NT2/D1 (cell line): ENCODE measurements around the gene SPOCK1.

Experiments used
- DNase-seq: peaks from one replicate; pipeline ENCODE4 v3.0.0-alpha.2; 2011; ENCODE audit warnings: low read depth, low spot score
- H3K27me3 ChIP-seq: 2 replicates; pipeline ENCODE4 v1.6.0; 2011; ENCODE audit warnings: mild to moderate bottlenecking; ENCODE audit not compliant: insufficient read length, insufficient read depth
- H3K36me3 ChIP-seq: 2 replicates; pipeline ENCODE4 v1.6.1; 2011; ENCODE audit warnings: mild to moderate bottlenecking, low read length, mixed read lengths; ENCODE audit not compliant: insufficient read depth, insufficient read length
- H3K4me1 ChIP-seq: 2 replicates; pipeline ENCODE4 v1.5.1; 2011; ENCODE audit not compliant: insufficient read depth, insufficient read length
- H3K4me3 ChIP-seq: 2 replicates; pipeline ENCODE4 v1.5.1; 2011; ENCODE audit warnings: low read depth; ENCODE audit not compliant: insufficient read length
- H3K9ac ChIP-seq: 2 replicates; pipeline ENCODE4 v1.6.0; 2011; ENCODE audit warnings: low read depth; ENCODE audit not compliant: insufficient read length
- H3K9me3 ChIP-seq: 2 replicates; pipeline ENCODE4 v1.5.1; 2011; ENCODE audit warnings: mild to moderate bottlenecking, low read length; ENCODE audit not compliant: insufficient read depth
- SUZ12 ChIP-seq: IDR thresholded peaks from 2 replicates; pipeline ENCODE4 v1.6.1; 2011; ENCODE audit not compliant: insufficient read length, insufficient read depth; ENCODE audit errors: extremely low read depth
- YY1 ChIP-seq: IDR thresholded peaks from 2 replicates; pipeline ENCODE4 v1.6.1; 2011; ENCODE audit not compliant: insufficient read length, insufficient read depth
- ZNF274 ChIP-seq: IDR thresholded peaks from 2 replicates; pipeline ENCODE4 v1.6.1; 2011; ENCODE audit warnings: mild to moderate bottlenecking, low read depth, low read length

Gene SPOCK1

GRCh38 chr5:137432376-137432775, 66.8 kb downstream of the SPOCK1 start:
- no peak for DNase-seq
- Histone ChIP-seq H3K9me3 (no peaks in the 10 kb centered on the region), H3K36me3 (no peaks in the 10 kb centered on the region)

DNA sequence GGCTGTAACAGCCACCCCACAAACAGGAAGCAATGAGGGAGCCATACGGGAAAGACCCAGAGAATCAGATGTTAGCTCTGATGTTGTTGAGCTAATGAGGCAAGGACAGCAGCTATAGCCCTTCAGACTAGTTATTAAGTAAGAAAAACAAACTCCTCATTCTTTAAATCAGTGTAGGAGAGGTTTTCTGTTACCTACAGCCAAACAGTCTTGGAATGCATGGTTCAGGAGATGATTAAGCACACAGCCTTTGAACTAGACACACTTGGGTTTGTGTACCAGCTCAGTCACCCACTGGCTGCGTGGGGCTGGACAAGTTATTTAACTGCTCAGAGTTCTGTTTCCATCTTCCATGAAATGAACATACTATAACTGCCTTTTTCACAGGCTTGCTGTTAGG, 68.1 kb downstream of the SPOCK1 start:
- no peaks in the 10 kb centered on the region for H3K36me3 ChIP-seq
- DNase-seq: no peak
- TF ChIP-seq SUZ12 (no peak), ZNF274 (no peak), YY1 (no peak)
- no peaks in the 10 kb centered on the region for H3K27me3 ChIP-seq
- no peak overlapping the region for H3K9ac ChIP-seq
- H3K4me3 ChIP-seq: no peak overlapping the region
- no peaks in the 10 kb centered on the region for H3K4me1 ChIP-seq
- H3K9me3 ChIP-seq: no peaks in the 10 kb centered on the region

More at GRCh38 chr5:137432376-137432775, 66.8 kb downstream of the SPOCK1 start:
- no peaks in the 10 kb centered on the region for H3K4me1 ChIP-seq
- no peak overlapping the region for H3K4me3 ChIP-seq
- no peak overlapping the region for H3K9ac ChIP-seq
- no peak for TF ChIP-seq SUZ12
- H3K27me3 ChIP-seq: no peaks in the 10 kb centered on the region

- Histone ChIP-seq H3K4me1 (no peaks in the 10 kb centered on the region), H3K9ac (no peak overlapping the region), H3K9me3 (no peaks in the 10 kb centered on the region), H3K4me3 (no peak overlapping the region), H3K27me3 (no peaks in the 10 kb centered on the region), H3K36me3 (no peaks in the 10 kb centered on the region)
- no peak for TF ChIP-seq ZNF274
- TF ChIP-seq YY1: no peak
- no peak for TF ChIP-seq SUZ12
- no peak for DNase-seq
These were observed 83.9 kb downstream of the SPOCK1 start for GRCh38 chr5:137415231-137415681.

- no peaks in the 10 kb centered on the region for H3K27me3 ChIP-seq
- H3K4me3 ChIP-seq: no peak overlapping the region
- no peak for TF ChIP-seq ZNF274
- no peak for TF ChIP-seq YY1
- no peak for TF ChIP-seq SUZ12
- H3K36me3 ChIP-seq: no peaks in the 10 kb centered on the region
- no peaks in the 10 kb centered on the region for H3K4me1 ChIP-seq
- H3K9ac ChIP-seq: no peak overlapping the region
- no peak for DNase-seq
- no peaks in the 10 kb centered on the region for H3K9me3 ChIP-seq
These were observed 84.9 kb downstream of the SPOCK1 start for GRCh38 chr5:137414112-137414755.

GRCh38 chr5:137412136-137412535, 87.0 kb downstream of the SPOCK1 start:
- H3K4me3 ChIP-seq: no peak overlapping the region
- no peak for DNase-seq
- H3K9me3 ChIP-seq: no peaks in the 10 kb centered on the region
- no peaks in the 10 kb centered on the region for H3K27me3 ChIP-seq
- no peaks in the 10 kb centered on the region for H3K4me1 ChIP-seq
- TF ChIP-seq ZNF274 (no peak), YY1 (no peak), SUZ12 (no peak)
- H3K9ac ChIP-seq: no peak overlapping the region
- no peaks in the 10 kb centered on the region for H3K36me3 ChIP-seq

DNA sequence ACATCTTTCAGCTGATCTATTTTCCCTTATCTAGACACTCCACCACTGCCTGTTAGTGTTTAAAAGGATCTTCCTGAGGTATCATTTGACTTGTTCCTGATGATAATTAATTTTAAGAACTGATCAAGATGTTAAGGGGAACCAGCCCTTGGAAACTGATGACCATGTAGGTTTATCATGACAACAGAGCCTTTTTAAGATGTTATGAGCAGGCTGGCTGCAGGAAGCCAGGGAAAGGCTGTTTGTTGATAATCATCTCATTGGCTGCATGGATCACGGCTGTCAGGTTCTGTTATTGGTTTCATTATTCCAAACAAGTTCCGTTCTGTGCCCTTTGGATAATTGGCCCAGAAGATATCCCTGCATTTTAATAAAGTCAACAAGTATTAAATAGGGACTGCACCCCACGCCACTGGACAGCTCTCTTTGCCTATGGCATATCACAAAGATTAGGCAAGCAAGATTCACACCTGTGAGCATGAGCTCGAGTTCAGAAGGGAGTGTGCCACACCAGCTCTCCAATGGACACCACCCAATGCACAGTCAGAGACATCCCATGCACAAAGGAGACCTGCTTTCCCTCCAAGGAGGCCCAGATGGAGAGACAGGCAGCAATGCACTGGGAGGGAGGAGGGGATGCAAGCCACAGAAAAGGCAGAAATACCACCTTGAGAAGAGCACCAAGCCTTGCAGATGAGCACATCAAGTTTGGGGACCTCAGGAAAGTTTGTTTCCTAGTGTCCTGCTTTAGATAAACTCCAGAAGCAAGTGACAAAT, 88.7 kb downstream of the SPOCK1 start:
- Histone ChIP-seq H3K4me1 (no peaks in the 10 kb centered on the region), H3K9ac (no peak overlapping the region), H3K4me3 (no peak overlapping the region), H3K9me3 (no peaks in the 10 kb centered on the region), H3K27me3 (no peaks in the 10 kb centered on the region), H3K36me3 (no peaks in the 10 kb centered on the region)
- no peak for TF ChIP-seq SUZ12
- TF ChIP-seq ZNF274: no peak
- TF ChIP-seq YY1: no peak
- DNase-seq: no peak

GRCh38 chr5:137409736-137410135, 89.4 kb downstream of the SPOCK1 start:
- TF ChIP-seq ZNF274 (no peak), YY1 (no peak), SUZ12 (no peak)
- no peak for DNase-seq
- no peaks in the 10 kb centered on the region for H3K4me1 ChIP-seq
- H3K9ac ChIP-seq: no peak overlapping the region
- H3K9me3 ChIP-seq: no peaks in the 10 kb centered on the region
- H3K4me3 ChIP-seq: no peak overlapping the region
- H3K36me3 ChIP-seq: no peaks in the 10 kb centered on the region
- no peaks in the 10 kb centered on the region for H3K27me3 ChIP-seq
